ENCODE results near the gene RPA1.

RPA1 gene

DNA sequence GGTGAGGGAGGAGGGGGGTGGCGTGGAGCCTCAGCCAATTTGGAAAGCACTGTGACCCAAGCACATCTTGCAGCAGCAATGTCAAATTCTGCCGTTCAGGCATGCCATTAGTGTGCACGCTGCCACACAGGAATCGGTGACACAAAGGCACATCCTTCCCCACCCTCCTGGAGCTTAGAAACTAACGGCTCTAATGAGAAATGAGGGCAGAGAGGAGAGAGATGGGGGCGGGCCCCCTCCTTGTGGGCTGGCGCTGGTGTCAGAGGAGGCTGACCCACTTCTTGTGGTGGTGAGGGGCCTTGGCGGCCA is 100.5 kb downstream of the RPA1 start:
- in situ Hi-C loops (cut with MboI; ENCODE audit: low pct_unique_long_range_greater_than_20kb, low sequenced_read_pairs): no loop called here
- DNase-seq: no peak

DNA sequence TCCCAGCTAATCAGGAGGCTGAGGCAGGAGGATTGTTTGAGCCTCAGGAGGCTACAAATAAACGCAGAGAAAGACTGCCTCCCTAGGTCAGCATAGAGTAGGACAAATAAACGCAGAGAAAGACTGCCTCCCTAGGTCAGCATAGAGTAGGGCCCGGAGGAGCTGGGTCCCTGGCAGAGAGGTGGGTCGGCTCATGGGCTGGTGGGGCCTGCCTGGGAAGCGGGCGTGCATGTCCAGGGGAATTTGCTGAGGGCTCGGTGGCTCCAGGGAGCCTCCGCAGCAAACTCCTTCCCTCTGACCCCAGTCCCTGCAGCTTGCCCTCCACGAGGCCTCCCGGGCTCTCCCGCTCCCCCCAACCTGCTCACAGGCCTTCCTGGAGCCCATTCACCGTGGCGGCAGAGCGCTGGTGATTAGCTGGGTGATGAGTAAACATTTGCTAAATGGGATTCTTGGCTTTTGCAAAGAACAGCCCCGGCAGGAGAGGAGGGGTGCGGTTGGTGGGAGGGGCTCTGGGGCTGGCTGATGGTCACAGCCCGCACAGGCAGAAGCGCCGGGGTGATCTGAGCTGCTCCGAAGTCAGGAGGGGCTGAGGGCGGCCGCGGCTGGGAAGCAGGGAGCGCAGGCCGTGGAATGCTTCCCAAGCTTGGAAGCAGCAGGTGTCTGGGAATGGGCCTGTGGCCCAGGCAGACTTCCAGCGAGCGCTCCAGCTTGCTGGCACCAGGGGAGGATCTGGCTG is 102.2 kb downstream of the RPA1 start:
- DNase-seq: no peak
- in situ Hi-C loops (cut with MboI; ENCODE audit: low pct_unique_long_range_greater_than_20kb, low sequenced_read_pairs): no loop called here

DNA sequence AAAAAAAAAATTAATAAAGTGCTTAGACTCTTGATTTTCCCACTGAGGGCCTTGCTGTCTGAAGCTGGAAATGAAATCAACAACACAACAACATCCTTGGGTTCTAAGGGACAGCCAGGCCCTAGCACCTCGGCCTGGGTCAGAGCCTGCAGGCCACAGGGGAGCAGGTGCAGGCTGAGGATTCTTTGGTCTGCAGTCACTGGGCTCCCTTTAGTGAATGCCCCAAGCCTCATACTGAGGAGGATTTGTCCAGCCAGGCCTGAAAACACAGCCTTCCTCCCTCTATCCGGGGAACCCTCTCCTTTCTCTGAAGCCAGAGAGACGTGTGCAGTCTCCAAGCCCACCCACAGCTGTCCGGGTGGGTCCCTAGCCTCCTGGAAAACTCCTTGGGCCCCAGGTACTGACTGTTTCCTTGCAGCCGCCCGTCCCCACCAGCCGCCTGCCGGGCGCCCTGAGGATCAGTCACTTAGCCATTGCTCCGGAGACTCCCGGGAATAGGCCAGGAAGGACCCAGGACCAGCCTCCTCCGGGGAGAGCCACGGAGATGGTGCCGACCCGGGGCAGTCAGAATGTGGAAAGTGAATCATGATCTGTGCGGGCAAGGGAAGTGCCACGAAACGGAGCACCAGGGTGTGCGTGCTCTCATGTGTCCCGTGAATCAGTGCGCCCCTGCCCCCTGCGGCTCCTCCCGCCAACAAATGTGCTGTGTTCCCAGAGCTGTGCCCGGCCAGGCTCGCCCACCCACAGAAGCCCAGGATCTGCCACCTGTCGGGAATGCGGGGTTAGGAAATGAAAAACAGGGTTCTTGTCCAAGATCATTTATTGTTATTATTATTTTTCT is 104.3 kb downstream of the RPA1 start:
- in situ Hi-C loops (cut with MboI; ENCODE audit: low pct_unique_long_range_greater_than_20kb, low sequenced_read_pairs): no loop called here
- no peak for DNase-seq

DNA sequence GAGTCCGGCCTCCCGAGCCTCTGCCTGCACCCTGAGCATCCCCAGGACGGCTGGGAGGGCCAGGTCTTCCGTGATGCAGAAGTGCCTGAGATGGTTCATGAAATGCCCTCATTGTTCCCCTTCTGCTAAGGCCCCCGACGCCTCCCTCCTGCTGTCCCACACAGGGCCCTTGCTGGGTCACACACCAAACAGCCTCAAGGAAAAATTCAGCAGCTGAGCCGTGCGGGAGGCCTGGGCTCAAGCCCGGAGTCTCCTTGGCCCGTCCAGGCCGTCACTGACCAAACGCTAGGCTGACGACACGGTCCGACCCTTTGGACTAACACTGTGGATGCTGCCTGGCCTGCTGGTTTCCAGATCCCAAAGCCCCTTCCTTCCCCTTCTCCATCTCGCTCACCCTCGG is 105.1 kb downstream of the RPA1 start:
- in situ Hi-C loops (cut with MboI; ENCODE audit: low pct_unique_long_range_greater_than_20kb, low sequenced_read_pairs): no loop called here
- no peak for DNase-seq

DNA sequence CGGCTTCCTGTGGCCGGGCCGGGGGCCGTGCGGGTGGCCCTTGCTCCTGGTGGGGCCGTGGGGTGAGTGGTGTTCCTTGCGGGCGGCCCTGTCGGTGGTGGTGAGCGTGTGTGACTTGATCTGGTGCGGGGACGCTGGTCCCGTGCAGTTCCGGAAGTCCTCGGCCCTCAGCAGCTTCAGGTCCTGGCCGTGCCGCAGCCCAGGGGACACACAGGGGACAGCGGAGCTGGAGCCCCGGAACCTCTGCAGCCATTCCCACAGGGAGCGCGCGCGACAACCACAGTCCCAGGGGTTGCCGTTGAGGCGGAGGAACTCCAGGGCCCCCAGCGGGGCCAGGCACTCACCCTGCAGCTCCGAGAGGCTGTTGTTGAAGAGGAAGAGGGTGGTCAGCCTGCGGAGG is 107.0 kb downstream of the RPA1 start:
- DNase-seq: no peak
- in situ Hi-C loops (cut with MboI; ENCODE audit: low pct_unique_long_range_greater_than_20kb, low sequenced_read_pairs): no loop called here

DNA sequence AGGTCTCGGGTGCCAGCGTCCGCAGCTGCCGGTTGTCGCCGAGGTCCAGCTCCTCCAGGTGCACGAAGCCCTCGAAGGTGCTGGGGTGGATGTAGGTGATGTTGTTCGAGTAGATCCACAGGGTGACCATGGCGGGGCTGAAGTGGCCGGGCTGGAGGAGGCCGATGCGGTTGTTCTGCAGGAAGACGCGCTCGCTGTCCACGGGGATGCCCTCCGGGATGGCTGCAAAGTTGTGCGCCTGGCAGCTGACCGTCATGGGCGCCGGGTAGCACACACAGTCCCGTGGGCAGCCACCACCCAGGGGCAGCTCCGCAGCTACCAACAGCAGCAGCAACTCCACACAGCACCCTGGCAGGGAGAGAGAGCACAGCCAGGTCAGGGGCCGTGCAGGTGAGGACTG is 107.7 kb downstream of the RPA1 start:
- no peak for DNase-seq
- in situ Hi-C loops (cut with MboI; ENCODE audit: low pct_unique_long_range_greater_than_20kb, low sequenced_read_pairs): no loop called here

DNA sequence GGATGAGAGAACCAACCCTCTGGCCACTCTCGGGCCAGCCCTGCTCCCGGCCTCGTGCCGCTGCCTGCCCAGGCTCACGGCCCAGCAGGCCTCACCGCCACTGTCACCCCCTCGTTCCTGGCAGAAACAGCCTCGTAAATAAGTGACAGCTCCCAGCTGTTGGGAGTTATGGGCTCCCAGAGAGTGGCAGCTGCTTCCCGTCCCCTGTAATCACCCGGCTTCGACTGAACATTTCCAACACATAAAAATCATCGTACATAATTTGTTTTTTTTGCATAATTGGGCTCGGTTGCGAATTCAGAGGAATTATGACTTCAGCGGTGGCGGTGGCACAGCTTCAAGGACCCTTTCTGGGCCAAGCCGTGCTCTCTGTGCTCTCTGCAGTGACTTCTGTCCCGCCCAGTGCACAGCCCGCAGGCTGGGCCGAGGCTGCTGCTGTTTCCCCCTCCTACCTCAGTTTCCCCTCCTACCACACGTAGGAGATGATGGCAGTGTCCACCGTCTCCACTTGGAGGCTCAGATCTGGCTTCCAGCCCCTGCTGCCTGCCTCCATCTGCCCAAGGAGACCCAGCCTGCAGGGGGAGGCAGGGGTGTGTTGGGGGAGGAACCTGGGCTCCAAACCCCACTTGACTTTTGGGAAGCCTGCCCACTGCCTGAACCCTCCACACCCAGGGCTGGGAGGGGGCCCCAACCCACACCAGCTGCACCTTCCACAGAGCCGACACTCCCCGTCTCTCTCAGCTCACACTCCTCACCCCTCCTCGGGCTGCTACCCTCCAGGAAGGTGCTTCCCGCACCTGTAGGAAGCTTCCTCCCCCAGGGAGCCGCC is 110.4 kb downstream of the RPA1 start:
- DNase-seq: no peak
- in situ Hi-C loops (cut with MboI; ENCODE audit: low pct_unique_long_range_greater_than_20kb, low sequenced_read_pairs): no loop called here

DNA sequence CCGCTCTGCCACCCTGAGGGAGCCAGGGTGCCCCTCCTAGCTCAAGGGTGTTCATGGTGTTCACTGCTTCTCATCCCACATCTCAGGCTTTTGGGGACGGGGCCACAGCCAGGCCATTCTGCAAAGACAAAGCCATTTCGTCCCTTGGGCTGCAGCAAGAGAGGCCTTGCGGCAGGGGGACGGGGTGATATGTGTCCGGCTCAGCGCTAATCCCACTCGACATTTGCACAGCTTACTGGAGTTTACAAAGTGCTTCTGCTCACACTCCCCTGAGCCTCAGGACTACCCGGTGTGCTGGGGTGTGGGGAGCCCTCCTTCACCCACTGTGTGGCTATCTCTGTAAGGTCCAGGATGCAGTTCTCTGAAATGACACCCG is 111.0 kb downstream of the RPA1 start:
- no peak for DNase-seq
- in situ Hi-C loops (cut with MboI; ENCODE audit: low pct_unique_long_range_greater_than_20kb, low sequenced_read_pairs): no loop called here

DNA sequence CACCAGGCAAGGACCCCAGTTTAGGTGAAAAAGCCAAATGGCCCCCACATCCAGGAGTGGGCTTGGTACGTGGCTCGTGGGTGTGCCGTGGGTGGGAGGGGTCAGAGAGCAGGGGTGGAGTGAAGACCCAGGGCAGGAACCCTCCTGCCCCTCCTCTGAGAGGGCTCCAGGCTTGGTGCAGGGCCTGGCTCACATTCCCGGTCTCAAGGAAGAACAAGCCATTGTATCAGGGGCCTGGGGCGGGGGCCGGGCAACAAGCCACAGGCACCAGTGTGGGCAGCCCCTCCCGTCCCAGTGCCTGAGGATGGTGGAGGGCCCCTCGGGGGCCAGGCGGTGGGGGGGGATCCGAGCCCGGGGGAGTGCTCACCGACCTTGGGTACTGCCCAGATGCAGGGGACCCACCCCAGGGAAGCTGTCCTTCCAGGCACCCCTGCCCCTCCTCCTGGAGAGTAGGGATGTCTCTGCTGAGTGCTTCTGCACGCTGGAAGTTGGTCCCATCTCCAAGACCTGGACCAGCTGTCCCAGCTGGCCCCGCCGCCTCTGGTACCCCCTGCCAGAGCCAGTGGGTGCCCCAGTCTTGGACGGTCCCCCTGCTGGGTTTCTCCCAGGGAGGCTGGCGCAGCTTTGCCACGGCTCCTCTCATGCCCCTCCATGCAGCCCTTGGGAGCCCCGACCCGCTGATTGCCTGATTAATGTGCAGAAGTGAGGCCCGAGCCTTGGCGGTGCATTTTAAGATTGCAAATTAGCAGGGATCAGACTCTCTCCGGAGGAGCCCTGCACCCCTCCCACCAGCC is 111.7 kb downstream of the RPA1 start:
- DNase-seq: no peak
- in situ Hi-C loops (cut with MboI; ENCODE audit: low pct_unique_long_range_greater_than_20kb, low sequenced_read_pairs): no loop called here

DNA sequence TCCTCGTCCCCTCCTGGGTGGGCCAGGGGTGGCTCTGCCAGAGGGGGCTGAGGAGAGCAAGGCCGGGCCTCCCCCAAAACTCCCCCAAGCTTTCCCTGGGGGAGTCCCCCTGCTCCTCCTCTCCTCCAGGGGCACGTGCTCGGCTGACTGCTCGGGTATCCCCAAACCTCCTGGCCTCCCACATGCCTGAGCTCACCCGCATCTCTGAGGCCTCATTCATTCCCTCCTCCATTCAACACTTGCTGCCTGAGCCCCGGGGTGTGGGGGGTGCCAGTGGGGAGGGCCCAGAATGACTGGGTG is 112.2 kb downstream of the RPA1 start:
- in situ Hi-C loops (cut with MboI; ENCODE audit: low pct_unique_long_range_greater_than_20kb, low sequenced_read_pairs): no loop called here
- no peak for DNase-seq

DNA sequence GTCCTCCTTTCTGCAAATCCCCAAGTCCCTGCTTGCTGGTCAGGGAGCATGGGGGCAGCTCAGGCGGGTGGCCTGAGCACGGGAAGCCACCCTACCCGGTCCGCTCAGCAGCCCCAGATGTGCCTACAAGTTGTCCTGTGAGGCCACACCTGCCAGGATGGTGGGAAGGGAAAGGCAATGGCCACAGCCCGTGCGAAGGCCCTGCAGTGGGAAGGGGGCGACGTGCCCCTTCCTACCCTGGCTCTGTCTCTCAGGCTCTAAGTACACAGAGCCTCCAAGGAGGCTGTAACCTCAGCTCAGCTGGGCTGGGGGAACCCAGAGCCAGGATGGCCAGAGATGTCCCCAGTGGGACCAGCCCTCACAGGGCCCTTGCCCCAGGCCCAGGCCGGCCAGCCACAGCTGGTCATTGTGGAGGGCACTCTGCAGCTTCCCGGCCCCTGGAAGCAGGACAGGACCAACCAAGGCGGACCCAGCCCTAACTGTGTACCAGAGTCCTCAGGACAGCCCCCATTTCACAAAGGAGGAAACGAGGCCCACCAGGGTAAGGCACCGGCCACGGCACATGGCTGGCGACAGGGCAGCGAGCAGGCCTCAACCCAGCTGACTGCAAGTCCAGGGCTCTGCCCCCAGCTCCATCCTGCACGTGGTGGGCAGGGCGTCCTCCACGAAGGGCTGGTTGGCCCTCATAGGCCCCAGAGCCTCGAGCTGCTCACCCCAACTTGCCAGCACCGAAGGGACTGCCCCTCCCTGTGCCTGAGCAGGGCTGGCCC is 113.0 kb downstream of the RPA1 start:
- in situ Hi-C loops (cut with MboI; ENCODE audit: low pct_unique_long_range_greater_than_20kb, low sequenced_read_pairs): no loop called here
- DNase-seq: no peak

DNA sequence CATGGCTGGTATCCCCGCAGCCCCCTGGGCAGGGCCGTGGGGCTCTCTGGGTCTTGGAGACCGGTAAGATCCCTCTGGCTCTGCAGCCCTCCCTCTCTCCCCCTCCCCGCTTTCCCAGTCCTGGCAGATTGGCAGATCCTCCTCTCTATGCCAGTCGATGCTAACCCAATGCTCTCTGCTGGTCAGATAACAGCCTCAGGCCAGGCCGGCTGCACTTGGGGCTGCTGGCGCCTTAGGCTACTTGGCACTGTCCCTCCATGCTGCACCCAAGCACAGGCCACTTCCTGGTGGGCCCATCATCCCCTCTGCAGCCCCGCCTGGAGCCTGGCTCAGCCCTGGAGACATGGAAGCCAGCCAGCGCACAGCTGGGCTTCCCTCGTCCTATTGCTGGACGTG is 113.6 kb downstream of the RPA1 start:
- in situ Hi-C loops (cut with MboI; ENCODE audit: low pct_unique_long_range_greater_than_20kb, low sequenced_read_pairs): no loop called here
- DNase-seq: no peak

DNA sequence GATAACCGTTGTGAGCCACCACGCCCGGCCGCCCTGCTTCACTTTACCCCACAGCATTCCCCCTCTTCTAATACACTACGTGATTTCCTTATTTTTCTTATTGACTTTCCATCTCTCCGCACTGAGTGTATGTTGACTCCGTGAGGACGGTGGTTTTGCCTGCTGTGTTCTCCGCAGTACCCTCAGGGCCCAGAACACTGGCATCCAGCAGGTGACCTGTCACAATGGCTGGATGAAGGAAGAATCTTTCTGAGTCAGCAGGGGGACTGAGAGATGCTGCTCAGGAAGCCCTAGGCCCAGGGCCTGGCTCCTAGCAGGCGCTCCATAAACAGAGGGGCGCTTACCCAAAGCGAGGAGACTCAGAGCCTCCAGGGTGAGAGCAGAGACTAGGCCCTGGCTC is 115.8 kb downstream of the RPA1 start:
- no peak for DNase-seq
- in situ Hi-C loops (cut with MboI; ENCODE audit: low pct_unique_long_range_greater_than_20kb, low sequenced_read_pairs): no loop called here

DNA sequence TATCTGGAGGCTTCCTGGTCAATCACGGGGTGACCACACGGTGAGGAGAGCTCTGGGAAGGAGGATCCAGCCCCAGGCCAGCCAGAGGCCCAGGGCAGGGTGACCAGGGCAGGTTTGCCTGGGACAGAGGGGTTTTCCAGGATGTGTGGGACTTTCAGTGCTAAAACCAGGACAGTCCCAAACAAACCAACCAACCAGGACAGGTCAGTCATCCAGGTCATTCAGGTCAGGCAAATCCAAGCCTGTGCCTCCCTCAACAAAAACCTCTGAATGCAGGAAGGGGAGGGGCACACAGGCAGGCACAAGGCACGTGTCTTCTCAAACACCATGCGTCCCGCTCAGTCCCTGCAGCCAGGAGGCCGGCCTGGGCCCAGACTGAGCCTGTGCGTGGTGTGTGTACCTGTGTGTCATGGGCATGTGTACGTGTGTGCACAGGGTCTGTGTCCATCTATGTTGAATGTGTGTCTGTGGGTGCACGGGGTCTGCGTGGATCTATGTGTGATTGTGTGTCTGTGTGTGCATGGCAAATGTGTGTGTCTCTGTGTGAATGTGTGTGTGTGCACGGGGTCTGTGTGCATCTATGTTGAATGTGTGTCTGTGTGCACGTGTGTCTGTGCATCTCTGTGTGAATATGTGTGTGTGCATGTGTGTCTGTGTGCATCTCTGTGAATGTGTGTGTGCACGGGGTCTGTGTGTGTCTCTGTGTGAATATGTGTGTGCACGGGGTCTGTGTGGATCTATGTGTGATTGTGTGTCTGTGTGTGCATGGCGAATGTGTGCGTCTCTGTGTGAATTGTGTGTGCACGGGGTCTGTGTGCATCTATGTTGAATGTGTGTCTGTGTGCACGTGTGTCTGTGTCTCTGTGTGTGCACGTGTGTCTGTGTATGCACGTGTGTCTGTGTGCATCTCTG is 116.5 kb downstream of the RPA1 start:
- in situ Hi-C loops (cut with MboI; ENCODE audit: low pct_unique_long_range_greater_than_20kb, low sequenced_read_pairs): no loop called here
- DNase-seq: no peak

DNA sequence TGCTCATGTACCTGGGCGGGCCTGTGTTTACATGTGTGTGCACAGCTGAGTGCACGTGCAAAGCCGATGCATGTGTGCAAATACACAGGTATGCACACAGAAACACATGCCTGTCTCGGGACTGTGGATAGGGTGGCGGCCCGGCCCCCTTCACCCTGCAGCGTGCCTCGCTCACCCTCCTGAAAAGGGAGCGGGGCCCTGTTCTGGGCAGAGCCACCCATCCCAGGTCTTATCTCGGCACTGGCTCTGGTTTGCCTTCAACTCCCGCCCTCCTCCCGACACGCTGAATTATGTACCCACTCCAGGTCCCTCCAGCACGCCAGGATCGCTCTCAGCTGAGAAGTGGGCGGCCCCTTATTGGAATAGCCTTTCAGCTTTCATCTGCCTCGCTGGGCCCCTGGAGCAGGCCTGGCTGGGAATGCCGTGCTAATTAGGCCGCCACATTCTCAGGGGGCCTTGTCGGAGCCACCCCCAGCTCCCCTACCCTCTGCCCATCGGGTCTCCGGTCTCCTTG is 117.5 kb downstream of the RPA1 start:
- in situ Hi-C loops (cut with MboI; ENCODE audit: low pct_unique_long_range_greater_than_20kb, low sequenced_read_pairs): no loop called here
- DNase-seq: no peak

DNA sequence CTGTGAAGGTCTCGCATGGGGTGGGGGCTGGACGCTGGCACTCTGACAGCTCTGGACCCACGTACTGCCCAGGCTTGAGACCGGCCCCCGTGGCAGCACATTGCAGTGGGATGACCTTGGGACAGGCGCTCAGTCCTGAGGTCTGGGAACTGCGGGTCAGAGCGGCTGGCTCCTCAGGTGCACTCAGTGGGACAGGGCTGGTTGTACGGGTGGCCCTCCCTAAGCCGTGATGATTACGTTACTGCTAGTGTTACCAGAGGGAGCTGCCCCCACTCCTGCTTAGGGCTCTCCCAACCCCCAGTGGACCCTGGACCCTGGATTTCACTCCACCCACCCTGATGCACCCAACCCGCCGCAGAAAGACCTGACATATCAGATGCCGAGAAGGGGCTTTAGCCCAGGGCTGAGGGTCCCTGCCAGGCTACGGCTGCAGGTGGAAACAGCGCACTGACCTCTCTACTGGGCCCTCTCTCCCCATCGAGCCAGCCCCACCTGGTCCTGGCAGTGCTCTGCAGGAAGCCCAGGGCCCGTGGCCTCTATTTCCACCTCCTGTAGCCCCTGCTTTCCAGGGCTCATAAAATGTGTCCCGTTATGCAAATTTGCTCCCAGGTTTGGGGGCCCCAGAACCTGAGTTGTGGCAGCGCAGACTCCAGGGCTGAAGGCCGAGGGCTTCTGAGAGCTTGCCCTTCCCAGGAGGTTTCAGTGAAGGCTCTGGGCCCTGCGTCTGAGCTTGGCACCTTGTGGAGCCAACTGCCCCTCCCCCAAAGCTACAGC is 118.1 kb downstream of the RPA1 start:
- no peak for DNase-seq
- in situ Hi-C loops (cut with MboI; ENCODE audit: low pct_unique_long_range_greater_than_20kb, low sequenced_read_pairs): no loop called here

DNA sequence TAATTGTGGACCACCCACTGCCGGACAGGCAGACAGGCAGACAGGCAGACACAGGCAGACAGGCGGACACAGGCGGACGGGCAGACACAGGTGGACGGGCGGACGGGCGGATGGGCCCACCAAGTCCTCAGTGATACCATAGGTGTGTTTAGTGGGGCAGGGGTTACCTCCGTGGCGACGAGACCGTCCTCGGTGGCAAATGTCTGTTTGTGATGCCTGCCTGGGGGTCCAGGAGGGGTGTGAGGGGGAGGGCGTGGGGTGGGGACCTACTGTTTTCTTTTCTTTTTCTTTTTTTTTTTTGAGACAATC is 118.7 kb downstream of the RPA1 start:
- in situ Hi-C loops (cut with MboI; ENCODE audit: low pct_unique_long_range_greater_than_20kb, low sequenced_read_pairs): no loop called here
- DNase-seq: no peak
